Gastrocnemius medialis (tissue), 4 donors: ENCODE measurements around the gene FFAR2.

ENCODE experiments used
- POLR2A ChIP-seq, 2 donors: fragments of 450-650 bp; IDR thresholded peaks; one replicate each; pipeline ENCODE4 v1.6.1; 2017; ENCODE audit warnings: antibody characterized with exemption in 2 of 2, mild to moderate bottlenecking in 2 of 2, moderate library complexity in 2 of 2
- TF ChIP-seq, protein P1 (sequence below), 5 experiments: fragments of 450-650 bp in 3 of 5; fragments of 200-600 bp in 2 of 5; sonication (generic) in 2 of 5; IDR thresholded peaks in 4 of 5; conservative IDR thresholded peaks in 1 of 5; 1 replicate in 4 of 5; 2 replicates in 1 of 5; pipeline ENCODE4 v1.5.1; 2016 to 2019; ENCODE audit warnings: antibody characterized with exemption in 5 of 5, mild to moderate bottlenecking in 3 of 5, moderate library complexity in 3 of 5

DNA sequence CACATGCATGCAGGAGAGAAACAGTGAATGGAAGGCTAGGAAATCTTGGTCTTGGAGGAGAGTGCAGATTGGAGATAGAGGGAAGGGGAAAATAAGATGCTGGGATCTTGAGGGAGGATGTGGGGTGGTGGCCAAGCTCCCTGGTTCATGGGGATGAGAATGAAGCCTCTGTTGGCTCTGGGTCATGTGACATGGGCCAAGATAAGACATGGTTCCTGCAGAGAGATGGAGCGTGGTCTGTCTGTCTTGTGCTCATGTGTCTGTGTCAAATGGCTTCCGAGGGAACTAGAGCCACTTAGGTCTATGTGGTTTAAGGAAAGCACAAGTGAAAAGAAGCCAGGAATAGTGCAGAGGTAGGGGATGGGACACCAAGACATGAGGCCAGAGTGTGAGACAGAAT, 30.8 kb upstream of the FFAR2 start:
- TF ChIP-seq, protein P1, sequence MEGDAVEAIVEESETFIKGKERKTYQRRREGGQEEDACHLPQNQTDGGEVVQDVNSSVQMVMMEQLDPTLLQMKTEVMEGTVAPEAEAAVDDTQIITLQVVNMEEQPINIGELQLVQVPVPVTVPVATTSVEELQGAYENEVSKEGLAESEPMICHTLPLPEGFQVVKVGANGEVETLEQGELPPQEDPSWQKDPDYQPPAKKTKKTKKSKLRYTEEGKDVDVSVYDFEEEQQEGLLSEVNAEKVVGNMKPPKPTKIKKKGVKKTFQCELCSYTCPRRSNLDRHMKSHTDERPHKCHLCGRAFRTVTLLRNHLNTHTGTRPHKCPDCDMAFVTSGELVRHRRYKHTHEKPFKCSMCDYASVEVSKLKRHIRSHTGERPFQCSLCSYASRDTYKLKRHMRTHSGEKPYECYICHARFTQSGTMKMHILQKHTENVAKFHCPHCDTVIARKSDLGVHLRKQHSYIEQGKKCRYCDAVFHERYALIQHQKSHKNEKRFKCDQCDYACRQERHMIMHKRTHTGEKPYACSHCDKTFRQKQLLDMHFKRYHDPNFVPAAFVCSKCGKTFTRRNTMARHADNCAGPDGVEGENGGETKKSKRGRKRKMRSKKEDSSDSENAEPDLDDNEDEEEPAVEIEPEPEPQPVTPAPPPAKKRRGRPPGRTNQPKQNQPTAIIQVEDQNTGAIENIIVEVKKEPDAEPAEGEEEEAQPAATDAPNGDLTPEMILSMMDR (IDR thresholded peaks at IDR 0.05 in 4 of 5, conservative IDR thresholded peaks at IDR 0.05 in 1 of 5), result no peak
- TF ChIP-seq POLR2A (IDR thresholded peaks at IDR 0.05), result no peak
